Ectodermal cell (in vitro differentiated cells): ENCODE data around the gene DIPK1B.

Experiments used
- H3K27ac ChIP-seq: 2 replicates; pipeline ENCODE4 v1.7.0; 2013; ENCODE audit warnings: mild to moderate bottlenecking, low read depth, low read length; ENCODE audit not compliant: insufficient read depth, poor library complexity, severe bottlenecking
- H3K27me3 ChIP-seq: 2 replicates; pipeline ENCODE4 v1.7.0; 2013; ENCODE audit warnings: mild to moderate bottlenecking, low read length; ENCODE audit not compliant: insufficient read depth, control insufficient read depth, poor library complexity, severe bottlenecking
- H3K36me3 ChIP-seq: one replicate; pipeline ENCODE4 v1.7.0; 2013; ENCODE audit warnings: low read length; ENCODE audit not compliant: control insufficient read depth, insufficient read depth
- H3K4me1 ChIP-seq: one replicate; pipeline ENCODE4 v1.7.0; 2013; ENCODE audit warnings: low read length; ENCODE audit not compliant: control insufficient read depth, insufficient read depth
- H3K4me3 ChIP-seq: 2 replicates; pipeline ENCODE4 v1.7.0; 2013; ENCODE audit warnings: low read depth, low read length, control low read depth; ENCODE audit not compliant: insufficient read depth
- H3K9me3 ChIP-seq: 2 replicates; pipeline ENCODE4 v1.7.0; 2013; ENCODE audit warnings: mild to moderate bottlenecking, low read length, moderate library complexity; ENCODE audit not compliant: control insufficient read depth
- WGBS, 2 experiments: methylation state at CpG; one replicate each; pipeline ENCODE4 v1.1.7; 2013; ENCODE audit warnings: missing lambda C conversion rate in 2 of 2; 5-methylcytosine and 5-hydroxymethylcytosine counted together

DIPK1B gene

GRCh38 chr9:136735812-136736480 lies 23.6 kb downstream of the DIPK1B start:
- Histone ChIP-seq H3K27me3 (no peaks in the 10 kb centered on the region), H3K9me3 (no peaks in the 10 kb centered on the region), H3K4me3 (no peak overlapping the region), H3K4me1 (no peaks in the 10 kb centered on the region), H3K27ac (no peak overlapping the region), H3K36me3 (no peaks in the 10 kb centered on the region)
- 90 to 91% methylated on average over 21 of the region's 21 CpGs for WGBS, 2 experiments

DNA sequence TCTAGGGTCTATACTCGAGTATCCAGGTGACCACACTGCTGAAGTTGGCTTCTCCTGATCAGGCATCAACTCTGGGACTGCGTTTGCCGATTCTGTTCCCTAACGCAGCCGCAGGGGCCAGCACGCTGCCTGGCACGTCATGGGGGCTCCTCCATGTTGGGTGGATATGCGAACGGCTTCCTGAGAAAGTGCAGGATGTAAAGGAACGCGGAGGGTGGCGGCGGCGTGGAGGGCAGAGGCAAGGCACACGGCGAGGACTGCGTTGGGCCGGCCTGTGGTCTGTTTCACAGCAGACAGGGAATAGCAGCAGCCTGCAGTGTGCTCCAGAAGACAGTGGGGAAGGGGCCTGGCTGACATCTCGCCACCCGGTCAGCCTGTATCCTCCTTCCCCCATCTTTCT lies 26.6 kb downstream of the DIPK1B start:
- H3K9me3 ChIP-seq: no peaks in the 10 kb centered on the region
- peaks cover 19% of the 10 kb centered on the region for H3K4me1 ChIP-seq
- H3K4me3 ChIP-seq: no peak overlapping the region
- no peaks in the 10 kb centered on the region for H3K36me3 ChIP-seq
- no peak overlapping the region for H3K27ac ChIP-seq
- 93 to 94% methylated on average over 20 of the region's 20 CpGs for WGBS, 2 experiments
- H3K27me3 ChIP-seq: no peaks in the 10 kb centered on the region

DNA sequence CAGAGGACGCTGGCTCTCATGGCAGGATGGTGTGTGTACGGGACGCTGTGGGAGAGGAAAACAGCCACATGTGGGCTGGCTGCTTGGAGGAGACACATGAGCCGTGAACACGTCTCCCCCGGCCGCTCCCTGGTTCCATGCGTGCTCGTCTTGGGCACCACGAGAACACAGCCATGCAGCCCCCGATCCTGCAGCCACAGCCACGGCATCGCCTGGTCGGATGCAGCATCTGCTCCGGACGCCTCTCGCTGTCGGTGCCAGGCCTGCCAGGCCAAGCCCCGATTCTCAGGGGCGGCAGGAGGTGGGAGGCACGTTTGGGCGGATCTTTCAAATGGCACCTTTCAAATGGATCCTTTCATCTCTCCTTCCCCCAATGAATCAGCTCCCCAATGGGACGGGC lies 27.1 kb downstream of the DIPK1B start:
- Histone ChIP-seq H3K27me3 (no peaks in the 10 kb centered on the region), H3K9me3 (no peaks in the 10 kb centered on the region), H3K36me3 (no peaks in the 10 kb centered on the region), H3K27ac (no peak overlapping the region), H3K4me1 (peaks cover 19% of the 10 kb centered on the region), H3K4me3 (no peak overlapping the region)
- WGBS, 2 experiments: 93% methylated on average over 23 of the region's 23 CpGs

DNA sequence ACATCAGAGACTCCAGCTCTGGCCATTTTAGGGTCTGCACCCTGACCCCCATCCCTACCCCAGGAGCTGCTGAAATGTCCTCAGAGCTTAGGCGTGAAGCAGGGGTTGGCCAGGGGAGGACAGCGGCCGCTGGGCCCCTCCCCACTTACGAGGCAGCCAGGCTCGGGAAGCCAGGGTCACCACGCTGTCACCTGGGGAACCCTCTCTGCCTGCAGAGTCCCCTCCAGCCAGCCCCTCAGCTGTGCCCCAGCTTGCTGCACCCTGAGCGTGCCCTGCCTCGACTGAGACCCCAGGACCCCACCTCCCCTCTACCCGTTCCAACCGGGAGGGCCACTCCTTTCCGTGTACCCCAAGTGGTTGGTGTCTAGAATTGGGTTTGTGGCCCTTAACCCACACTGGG lies 27.7 kb downstream of the DIPK1B start:
- Histone ChIP-seq H3K36me3 (no peaks in the 10 kb centered on the region), H3K9me3 (no peaks in the 10 kb centered on the region), H3K4me1 (peaks cover 19% of the 10 kb centered on the region), H3K4me3 (no peak overlapping the region), H3K27ac (no peak overlapping the region), H3K27me3 (no peaks in the 10 kb centered on the region)
- WGBS, 2 experiments: 92 to 93% methylated on average over 11 of the region's 11 CpGs

GRCh38 chr9:136740491-136740890 lies 28.1 kb downstream of the DIPK1B start:
- Histone ChIP-seq H3K4me1 (peaks cover 19% of the 10 kb centered on the region), H3K4me3 (no peak overlapping the region), H3K27ac (no peak overlapping the region), H3K27me3 (no peaks in the 10 kb centered on the region), H3K36me3 (no peaks in the 10 kb centered on the region), H3K9me3 (no peaks in the 10 kb centered on the region)
- WGBS, 2 experiments: 93 to 94% methylated on average over 16 of the region's 16 CpGs

DNA sequence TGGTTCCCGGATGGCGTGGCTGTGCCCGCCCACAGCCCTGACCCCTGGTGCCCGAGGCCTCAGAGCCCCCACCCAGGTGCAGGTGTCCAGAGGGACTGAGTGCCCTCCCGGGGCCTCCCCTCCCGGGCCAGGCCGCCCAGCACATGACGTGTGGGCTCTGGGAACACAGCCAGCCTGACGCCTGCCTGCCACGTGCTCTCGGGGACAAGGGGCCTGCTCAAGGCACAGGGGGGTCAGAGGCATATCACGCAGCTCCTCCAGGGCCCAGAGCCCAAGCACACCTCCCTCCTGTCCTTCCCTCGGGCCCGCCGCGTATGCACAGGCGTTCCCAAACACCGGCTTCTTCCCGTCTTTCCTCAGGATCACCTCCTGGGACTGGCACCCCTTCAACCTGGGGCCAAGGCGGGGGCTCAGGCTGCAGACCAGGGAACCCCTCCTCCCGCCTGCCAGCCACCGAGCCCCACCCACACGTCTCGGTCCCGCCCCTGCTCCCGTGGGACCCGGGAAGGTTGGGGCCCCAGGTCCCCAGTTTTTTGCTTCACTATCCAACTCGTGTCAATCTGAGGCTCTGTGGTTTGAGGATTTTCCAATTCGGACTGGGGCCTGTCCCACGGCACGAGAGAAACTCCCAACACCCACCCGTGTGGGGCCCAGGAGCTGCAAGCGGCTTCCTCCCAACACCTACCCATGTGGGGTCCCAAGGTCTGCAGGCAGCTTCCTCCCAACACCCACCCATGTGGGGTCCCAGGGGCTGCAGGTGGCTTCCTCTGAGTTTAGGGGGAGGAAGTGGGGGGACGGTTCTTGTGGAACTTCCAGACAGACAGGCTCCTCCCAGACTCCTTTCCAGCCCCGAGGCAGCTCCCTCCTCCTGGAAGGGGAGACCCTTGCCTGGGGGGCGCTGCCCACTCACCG lies 28.9 kb downstream of the DIPK1B start:
- no peak overlapping the region for H3K27ac ChIP-seq
- no peak overlapping the region for H3K4me3 ChIP-seq
- H3K9me3 ChIP-seq: no peaks in the 10 kb centered on the region
- peaks cover 19% of the 10 kb centered on the region for H3K4me1 ChIP-seq
- WGBS, 2 experiments: 86% methylated on average over 37 of the region's 37 CpGs
- H3K36me3 ChIP-seq: no peaks in the 10 kb centered on the region
- no peaks in the 10 kb centered on the region for H3K27me3 ChIP-seq

- Histone ChIP-seq H3K36me3 (no peaks in the 10 kb centered on the region), H3K4me3 (no peak overlapping the region), H3K9me3 (no peaks in the 10 kb centered on the region), H3K4me1 (peaks cover 19% of the 10 kb centered on the region), H3K27ac (no peak overlapping the region), H3K27me3 (no peaks in the 10 kb centered on the region)
- 84 to 85% methylated on average over 32 of the region's 32 CpGs for WGBS, 2 experiments
These were observed 29.7 kb downstream of the DIPK1B start for GRCh38 chr9:136741883-136742571.

GRCh38 chr9:136742591-136743391 lies 30.4 kb downstream of the DIPK1B start, which contains the start of gene LCN10:
TSS of gene LCN10 (minus strand) at chr9:136742940. CDS start at chr9:136742903, 37 bp downstream.
- H3K4me3 ChIP-seq: no peak within 1 kb of the TSS
- WGBS, 2 experiments: 73 to 77% methylated on average over 25 of the region's 25 CpGs
- H3K27me3 ChIP-seq: no peaks in the 10 kb centered on the region
- H3K9me3 ChIP-seq: no peaks in the 10 kb centered on the region
- peaks cover 19% of the 10 kb centered on the region for H3K4me1 ChIP-seq
- H3K36me3 ChIP-seq: no peaks in the 10 kb centered on the region
- H3K27ac ChIP-seq: no peak within 1 kb of the TSS

- Histone ChIP-seq H3K36me3 (no peaks in the 10 kb centered on the region), H3K27me3 (no peaks in the 10 kb centered on the region), H3K27ac (no peak overlapping the region), H3K4me3 (no peak overlapping the region), H3K4me1 (peaks cover 19% of the 10 kb centered on the region), H3K9me3 (no peaks in the 10 kb centered on the region)
- 93% methylated on average over 16 of the region's 16 CpGs for WGBS, 2 experiments
These were observed 31.4 kb downstream of the DIPK1B start for GRCh38 chr9:136743639-136744211.
